GM20431 (cell line): Measurements from ENCODE around the gene TJP3.
"Not testable (repeated sequence)": the region's sequence is repeated elsewhere in the genome, so short reads cannot be mapped to it uniquely, and the experiment has no call there.

Experiments used
- in situ Hi-C: fragments of 300-500 bp; cut with MseI, MboI; formaldehyde crosslinking; loops from one replicate; pipeline ENCODE4 v1.15.0; 2020; ENCODE audit warnings: low sequenced_read_pairs; ENCODE audit not compliant: unreplicated experiment

TJP3 gene

DNA sequence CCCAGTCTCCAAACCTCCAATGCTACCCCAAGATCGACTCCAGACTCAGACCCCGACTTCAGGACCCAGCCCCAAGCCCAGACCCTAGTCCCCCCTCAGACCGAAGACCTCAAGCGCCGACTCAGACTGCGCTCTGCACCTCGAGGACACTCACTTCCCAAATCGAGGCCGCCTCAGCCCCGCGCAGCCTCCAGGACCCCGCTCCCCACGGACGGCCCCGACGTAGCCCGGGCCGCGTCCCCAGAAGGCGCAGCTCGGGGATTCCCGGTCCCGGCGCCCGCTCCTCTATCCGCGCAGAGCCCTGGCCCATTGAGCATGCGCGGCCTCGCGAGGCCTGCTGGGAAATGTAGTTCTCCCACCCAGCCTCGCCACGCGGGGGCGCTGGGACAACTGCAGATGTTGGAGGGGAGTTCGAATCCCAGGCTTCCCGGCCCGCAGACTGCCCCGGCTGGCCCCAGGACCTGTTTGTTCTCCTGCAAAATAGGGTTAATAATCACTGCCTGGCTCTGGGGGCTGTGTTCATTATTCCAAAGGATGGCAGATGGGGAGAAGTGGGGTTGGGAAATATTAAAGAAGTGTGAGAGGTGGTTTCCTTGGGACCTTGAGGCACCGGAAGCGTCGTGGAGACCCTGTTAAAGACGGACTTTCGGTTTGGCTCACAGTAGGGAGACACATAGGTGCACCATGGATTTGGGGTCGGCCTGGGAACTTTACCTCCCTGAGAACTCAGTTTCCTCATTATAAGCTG, 53.4 kb downstream of the TJP3 start, which contains the start of gene APBA3:
TSS of gene APBA3 (minus strand) at position 311 of the 748 bp plus-strand sequence. CDS start 1,428 bp downstream, outside the sequence.
- in situ Hi-C loops: no loop called here

DNA sequence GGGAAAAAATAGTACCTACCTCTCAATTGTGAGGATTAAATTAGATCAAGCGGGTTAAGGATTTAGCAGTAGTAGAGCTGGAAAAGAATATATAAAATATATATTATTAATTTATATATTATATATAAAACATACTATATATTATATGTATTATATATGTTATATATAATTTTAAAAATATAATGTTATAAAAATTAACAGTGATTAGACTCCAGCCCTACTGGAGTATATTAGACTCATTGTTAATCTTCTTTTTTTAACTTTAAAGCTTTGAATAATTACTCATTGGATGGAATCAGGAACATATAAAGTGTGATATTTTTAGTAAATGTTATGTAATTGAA, 53.9 kb downstream of the TJP3 start:
- in situ Hi-C loops: no loop called here

- in situ Hi-C loops: no loop called here
Measured at GRCh38 chr19:3762501-3763459, 54.6 kb downstream of the TJP3 start, which contains the start of gene MRPL54. TSS of gene MRPL54 (plus strand) at chr19:3762682. CDS start at chr19:3762701, 19 bp downstream.

GRCh38 chr19:3765121-3765520, 56.9 kb downstream of the TJP3 start:
- in situ Hi-C loops: no loop called here

DNA sequence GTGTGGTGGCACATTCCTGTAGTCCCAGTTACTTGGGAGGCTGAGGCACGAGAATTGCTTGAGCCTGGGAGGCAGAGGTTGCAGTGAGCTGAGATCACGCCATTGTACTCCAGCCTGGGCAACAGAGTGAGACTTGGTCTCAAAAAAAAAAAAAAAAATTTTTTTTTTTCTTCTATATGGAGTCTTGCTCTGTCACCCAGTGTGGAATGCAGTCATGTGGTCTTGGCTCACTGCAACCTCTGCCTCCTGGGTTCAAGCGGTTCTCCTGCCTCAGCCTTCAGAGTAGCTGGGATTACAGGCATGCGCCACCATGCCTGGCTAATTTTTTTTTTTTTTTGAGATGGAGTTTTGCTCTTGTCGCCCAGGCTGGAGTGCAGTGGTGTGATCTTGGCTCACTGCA, 57.6 kb downstream of the TJP3 start:
- in situ Hi-C loops: not testable (repeated sequence)

- in situ Hi-C loops: no loop called here
Measured at GRCh38 chr19:3766520-3766919, 58.3 kb downstream of the TJP3 start.

DNA sequence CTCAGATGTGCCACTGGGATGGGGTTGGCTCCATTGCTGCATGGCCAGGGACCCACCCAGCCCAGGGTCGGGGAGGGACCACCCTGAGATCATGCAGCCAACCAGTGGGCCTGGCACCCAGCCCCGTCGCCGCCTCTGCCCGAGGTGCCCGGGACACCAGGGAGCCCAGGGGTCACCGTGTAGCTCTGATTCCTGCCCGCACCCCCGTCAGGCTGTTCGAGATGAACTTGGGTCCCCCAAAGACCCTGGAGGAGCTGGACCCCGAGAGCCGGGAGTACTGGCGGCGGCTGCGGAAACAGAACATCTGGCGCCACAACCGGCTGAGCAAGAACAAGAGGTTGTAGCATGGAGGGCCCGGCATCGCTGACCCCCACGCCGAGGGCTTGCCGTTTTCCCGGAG, 58.9 kb downstream of the TJP3 start:
- in situ Hi-C loops: no loop called here

GRCh38 chr19:3768015-3768747, 60.0 kb downstream of the TJP3 start:
- in situ Hi-C loops: no loop called here

DNA sequence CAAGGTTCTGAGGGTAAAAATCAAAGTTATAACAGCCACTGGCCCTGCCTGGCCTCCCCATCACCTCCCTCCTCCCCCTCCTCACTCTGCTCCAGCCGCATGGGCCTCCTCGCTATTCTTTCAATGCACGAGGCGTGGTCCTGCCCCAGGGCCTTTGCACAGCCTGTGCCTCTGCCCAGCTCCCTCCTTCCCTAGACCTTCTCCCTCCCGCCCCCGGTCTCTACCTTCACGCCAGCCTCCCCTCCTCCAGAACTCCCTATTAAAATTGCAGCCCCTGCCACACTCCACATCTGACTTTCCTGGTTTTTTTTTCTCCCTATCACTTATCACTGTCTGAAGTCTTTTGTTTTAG, 60.5 kb downstream of the TJP3 start:
- in situ Hi-C loops: no loop called here

- in situ Hi-C loops: no loop called here
Measured at GRCh38 chr19:3769494-3769893, 61.3 kb downstream of the TJP3 start.

GRCh38 chr19:3770136-3770999, 62.2 kb downstream of the TJP3 start:
- in situ Hi-C loops: no loop called here

DNA sequence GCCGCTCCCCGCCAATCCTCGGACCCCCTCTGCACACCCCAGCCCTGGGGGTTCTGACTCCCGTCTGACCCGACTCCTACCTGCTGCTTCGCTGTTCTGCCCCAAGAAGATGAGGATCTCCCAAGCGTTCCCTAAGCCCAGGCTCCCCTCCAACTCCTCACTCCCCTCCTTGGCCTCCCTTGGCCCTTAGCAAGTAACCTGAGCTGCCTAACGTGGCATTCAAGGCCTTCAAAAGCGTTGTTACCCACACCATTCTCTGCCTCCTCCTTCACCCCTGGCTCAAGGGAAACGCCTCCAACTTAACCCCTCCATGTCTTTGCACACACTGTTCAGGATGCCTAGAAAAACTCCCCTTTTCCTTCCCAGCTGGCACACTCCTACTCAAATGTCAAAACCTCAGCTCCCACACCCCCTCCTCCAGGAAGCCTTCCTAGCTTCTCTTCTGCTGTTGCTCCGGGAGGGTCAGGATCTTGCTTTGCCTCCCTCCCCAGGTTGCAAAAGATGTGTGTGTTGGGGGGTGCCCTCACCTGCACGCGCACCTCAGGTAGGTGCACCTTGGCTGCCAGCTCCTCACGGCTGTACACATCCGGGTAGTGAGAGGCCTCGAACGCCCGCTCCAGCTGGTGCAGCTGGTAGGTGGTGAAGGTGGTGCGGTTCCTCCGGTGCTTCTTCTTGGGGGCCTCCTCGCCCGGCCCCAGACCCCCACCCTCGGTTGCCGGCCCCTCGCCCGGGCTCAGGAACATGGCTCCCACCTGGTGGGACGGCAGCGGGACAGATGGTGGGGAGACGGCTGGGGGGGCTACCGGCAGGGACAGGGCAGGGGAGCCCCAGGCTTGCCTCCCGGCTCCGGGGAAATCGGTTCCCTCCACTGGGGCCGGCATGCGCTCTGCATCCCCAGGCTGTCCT, 63.1 kb downstream of the TJP3 start:
- in situ Hi-C loops: no loop called here

DNA sequence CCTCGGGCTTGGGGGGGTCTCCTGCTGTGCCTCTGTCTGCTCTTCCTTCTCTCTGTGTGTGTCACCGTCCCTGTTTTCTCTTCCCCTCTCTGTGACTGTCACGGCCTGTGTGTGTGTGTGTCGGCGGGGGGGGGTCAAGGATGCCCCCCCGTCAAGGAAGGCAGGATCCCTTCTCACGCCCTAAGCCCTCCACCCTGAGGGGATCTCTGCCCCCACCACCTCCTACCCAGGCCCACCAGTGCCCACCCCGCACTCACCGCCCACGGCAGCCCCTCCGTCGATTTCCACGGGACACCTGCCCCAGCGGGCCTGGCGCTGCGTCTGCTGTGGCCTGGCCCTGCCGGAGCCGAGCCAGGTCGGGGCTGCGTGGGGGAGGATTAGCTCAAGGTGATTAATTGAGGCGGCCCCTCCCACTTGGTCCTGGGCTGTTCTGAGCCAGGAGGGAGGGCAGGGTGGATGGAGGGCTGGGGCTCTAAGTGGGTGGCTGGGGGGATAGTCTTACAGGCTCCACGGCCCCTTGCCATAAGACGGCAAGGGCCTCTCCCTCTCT, 63.8 kb downstream of the TJP3 start, which contains the start of gene RAX2:
TSS of gene RAX2 (minus strand) at position 323 of the 550 bp plus-strand sequence. CDS start 486 bp downstream, outside the sequence.
- in situ Hi-C loops: no loop called here

- in situ Hi-C loops: no loop called here
Measured at GRCh38 chr19:3773814-3774515, 65.8 kb downstream of the TJP3 start.

DNA sequence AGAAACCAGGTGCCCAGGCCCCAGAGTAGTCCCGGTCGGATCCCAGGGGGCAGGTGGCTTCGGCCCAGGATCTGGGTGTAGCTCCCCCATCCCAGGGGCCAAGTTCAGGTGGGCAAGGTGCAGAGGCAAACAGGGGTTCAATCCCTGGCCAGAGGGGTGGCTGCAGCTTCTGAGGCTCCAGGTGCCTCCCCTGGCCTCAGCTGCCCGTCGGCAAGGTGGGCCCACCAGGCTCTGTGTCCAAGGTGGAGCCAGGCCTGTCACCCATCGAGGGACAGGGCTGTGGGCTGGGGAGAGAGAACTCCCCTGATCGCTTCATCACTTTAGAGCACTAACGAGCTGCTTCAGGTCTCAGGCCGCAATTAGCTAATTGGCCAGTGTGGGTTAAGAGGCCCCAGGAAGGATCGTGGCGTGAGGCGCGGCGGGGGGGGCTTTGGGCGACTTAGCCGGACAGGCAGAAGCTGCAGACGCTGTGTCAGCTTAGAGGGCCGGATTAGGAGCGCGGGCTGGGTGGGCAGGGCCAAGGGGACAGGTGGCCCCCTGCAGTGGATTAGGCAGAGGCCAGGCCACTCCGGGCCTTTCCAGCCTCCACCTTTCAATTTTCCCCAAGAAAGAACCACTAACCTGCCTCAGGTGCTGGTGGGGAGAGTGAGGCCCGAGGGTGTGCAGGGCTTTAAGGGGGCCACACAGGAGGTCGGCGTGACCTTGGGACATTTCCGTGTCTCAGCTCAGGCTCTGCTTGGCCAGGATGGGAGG, 66.6 kb downstream of the TJP3 start:
- in situ Hi-C loops: no loop called here

- in situ Hi-C loops: no loop called here
Measured at GRCh38 chr19:3775374-3775711, 67.2 kb downstream of the TJP3 start.

DNA sequence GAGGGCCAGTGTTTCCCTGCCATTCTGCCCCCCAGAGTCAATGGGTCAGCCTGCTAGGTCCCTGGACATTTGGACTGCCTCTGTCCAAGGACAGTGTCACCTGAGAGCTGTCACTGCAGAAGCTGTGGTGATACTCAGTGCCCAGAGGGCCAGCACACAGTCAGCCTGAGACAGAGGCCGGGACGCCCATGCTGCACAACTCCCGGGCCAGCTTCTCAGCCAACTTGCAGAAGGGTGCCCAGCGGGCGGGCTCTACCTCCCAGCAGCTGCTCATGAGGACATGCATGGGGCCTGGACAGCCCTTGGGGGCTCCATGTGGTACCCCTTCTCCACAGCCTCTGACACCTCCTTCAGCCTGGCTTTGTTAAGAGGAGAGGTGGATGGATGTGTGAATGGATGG, 67.6 kb downstream of the TJP3 start:
- in situ Hi-C loops: no loop called here
